BJ (cell line): ENCODE measurements around the gene EPHA1. TPM values are rescaled to one million over a fixed set of nuclear protein-coding genes. Genes with fewer than 3 reads are reported as not detected.

ENCODE experiments used
- CTCF ChIA-PET: fragments of 350-600 bp; formaldehyde crosslinking; extraction: SDS; loops from one replicate; lab custom pipeline; 2021; ENCODE audit warnings: antibody characterized with exemption, inconsistent platforms; lab: Yijun Ruan, JAX
- POLR2A ChIA-PET: fragments of 300-600 bp; sonication (Branson Sonifier 250); formaldehyde crosslinking; extraction: SDS; loops from one replicate; lab custom pipeline; 2021; ENCODE audit warnings: antibody characterized with exemption; lab: Charles Lee
- DNase-seq: peaks from one replicate; pipeline ENCODE4 v3.0.0-alpha.2; 2011; ENCODE audit warnings: low read depth
- H3K27me3 ChIP-seq: 2 replicates; pipeline ENCODE4 v1.6.0; 2011; ENCODE audit warnings: low read length; ENCODE audit not compliant: control insufficient read depth, insufficient read depth
- H3K36me3 ChIP-seq: 2 replicates; pipeline ENCODE4 v1.5.1; 2011; ENCODE audit warnings: low read length; ENCODE audit not compliant: control insufficient read depth, insufficient read depth
- H3K4me3 ChIP-seq: 2 replicates; pipeline ENCODE4 v1.5.1; 2011; ENCODE audit warnings: low read depth, mild to moderate bottlenecking, control low read depth, low read length
- polyA plus RNA-seq: library from polyadenylated mRNA; depleted of rRNA; stranded (reverse); fragments of >200 nt; gene quantifications from 2 replicates; pipeline ENCODE4 v1.2.3, GENCODE V29; 2011
- TF ChIP-seq, protein P1 (sequence below): IDR thresholded peaks from 2 replicates; pipeline ENCODE4 v1.5.1; 2011; ENCODE audit warnings: low read depth, mild to moderate bottlenecking, control low read depth, inconsistent platforms, low read length, moderate library complexity; ENCODE audit not compliant: insufficient read depth

Gene EPHA1
- polyA plus RNA-seq, 1 experiment = 0.05 TPM

DNA sequence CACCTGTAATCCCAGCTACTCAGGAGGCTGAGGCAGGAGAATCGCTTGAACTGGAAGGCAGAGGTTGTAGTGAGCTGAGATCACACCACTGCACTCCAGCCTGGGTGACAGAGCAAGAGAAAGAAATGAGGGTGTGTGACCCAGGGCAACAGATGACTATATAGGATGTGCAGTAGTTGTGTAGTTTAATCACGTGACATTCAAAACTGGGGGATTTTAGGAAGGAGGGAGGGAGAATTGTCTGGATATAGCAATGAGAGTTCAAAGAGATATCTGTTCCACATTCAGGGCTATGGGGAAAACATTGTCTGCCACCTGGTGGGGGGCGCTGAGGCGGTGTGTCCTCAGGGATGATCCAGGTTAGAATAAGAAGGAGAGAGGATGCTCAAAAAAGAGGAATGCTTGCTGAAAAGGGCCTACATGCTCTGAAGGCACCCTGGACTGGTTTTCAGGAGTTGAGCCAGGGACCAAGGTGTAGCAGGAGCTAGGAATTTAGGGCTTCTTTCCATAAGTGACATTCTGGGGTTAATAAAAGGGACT is 35.3 kb downstream of the EPHA1 start:
- Histone ChIP-seq H3K4me3 (no peak overlapping the region), H3K36me3 (no peaks in the 10 kb centered on the region), H3K27me3 (no peaks in the 10 kb centered on the region)
- CTCF ChIA-PET = interaction anchor here (1.1 kb wide), 1 partner anchor 110 kb away, joined by 3 read pairs; the partner anchor contains the start of gene GSTK1
- POLR2A ChIA-PET = no interaction called here
- DNase-seq = no peak
- TF ChIP-seq, protein P1, sequence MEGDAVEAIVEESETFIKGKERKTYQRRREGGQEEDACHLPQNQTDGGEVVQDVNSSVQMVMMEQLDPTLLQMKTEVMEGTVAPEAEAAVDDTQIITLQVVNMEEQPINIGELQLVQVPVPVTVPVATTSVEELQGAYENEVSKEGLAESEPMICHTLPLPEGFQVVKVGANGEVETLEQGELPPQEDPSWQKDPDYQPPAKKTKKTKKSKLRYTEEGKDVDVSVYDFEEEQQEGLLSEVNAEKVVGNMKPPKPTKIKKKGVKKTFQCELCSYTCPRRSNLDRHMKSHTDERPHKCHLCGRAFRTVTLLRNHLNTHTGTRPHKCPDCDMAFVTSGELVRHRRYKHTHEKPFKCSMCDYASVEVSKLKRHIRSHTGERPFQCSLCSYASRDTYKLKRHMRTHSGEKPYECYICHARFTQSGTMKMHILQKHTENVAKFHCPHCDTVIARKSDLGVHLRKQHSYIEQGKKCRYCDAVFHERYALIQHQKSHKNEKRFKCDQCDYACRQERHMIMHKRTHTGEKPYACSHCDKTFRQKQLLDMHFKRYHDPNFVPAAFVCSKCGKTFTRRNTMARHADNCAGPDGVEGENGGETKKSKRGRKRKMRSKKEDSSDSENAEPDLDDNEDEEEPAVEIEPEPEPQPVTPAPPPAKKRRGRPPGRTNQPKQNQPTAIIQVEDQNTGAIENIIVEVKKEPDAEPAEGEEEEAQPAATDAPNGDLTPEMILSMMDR = no peak

DNA sequence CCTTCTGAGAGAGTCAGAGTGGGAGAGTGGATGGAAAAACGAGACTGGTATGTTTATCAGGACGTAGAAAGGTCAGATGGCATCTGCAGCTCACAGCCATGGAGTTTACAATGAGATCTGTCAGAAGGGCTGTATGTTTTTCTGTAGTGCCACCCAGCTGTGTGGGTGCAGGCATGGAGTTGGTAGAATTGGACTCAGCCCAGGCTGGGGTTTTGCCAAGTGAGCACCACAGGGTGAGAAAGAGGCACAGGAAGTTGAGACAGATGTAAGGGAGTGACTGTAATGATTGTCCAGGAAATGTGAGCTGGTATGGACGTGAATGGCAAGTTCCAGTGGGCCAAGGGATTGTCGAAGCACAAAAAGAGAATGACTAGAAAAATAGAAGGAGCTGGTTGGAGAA is 36.6 kb downstream of the EPHA1 start:
- DNase-seq = no peak
- ChIA-PET POLR2A (no interaction called here), CTCF (interaction anchor here (1.1 to 4.6 kb wide), 3 partner anchors 8 to 109 kb away, joined by 3 to 30 read pairs (median 3); partner anchors contain the start of gene GSTK1)
- Histone ChIP-seq H3K4me3 (no peak overlapping the region), H3K27me3 (no peaks in the 10 kb centered on the region; the same call in 1 of the 2 replicates), H3K36me3 (no peaks in the 10 kb centered on the region)
- TF ChIP-seq, protein P1 = no peak

DNA sequence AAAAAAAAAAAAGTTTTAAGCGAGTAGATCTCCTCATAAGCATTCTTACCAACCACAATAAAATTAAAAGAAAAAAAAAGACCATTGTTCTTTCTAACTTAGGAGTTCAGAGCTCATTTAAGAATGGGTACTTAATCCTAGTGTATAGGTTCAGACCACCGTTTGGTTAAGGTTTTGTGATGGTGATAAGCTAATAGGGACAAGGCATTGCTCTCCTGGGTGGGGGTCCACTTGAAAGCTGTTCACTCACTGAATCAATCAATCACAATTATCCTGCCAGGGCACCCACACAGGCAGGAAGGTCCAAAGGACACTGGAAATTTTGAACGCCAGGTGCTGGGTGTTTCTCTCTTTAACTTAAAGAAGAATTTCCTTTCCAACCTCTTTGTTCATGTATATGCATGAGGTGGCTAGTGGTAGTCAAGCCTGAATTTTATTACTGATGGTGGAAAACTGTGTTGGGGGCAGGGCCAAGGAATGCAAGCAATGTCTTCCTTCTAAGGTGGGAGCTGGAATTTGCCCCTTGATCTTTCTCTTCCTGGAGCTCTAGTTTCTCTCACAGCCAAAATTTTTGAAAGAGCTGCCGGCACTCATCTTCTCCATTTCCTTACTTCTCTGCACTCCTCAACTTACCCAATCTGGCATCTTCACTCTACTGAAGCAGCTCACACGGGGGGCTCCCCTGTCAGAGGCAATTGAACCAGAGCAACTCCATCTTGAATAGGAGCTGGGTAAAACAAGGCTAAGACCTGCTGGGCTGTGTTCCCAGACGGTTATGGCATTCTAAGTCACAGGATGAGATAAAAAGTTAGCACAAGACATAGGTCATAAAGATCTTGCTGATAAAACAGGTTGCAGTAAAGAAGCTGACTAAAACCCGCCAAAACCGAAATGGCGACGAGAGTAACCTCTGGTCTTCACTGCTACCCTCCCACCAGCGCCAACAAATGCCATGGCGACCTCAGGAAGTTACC is 38.7 kb downstream of the EPHA1 start:
- ChIA-PET POLR2A (no interaction called here), CTCF (interaction anchor here (0.6 to 4.6 kb wide), 6 partner anchors 8 to 147 kb away, joined by 3 to 30 read pairs (median 4); no protein-coding TSS in a partner anchor)
- DNase-seq = no peak
- no peaks in the 10 kb centered on the region; the same call in 1 of the 2 replicates for H3K27me3 ChIP-seq
- no peak overlapping the region for H3K4me3 ChIP-seq
- H3K36me3 ChIP-seq = no peaks in the 10 kb centered on the region
- TF ChIP-seq, protein P1 = no peak

DNA sequence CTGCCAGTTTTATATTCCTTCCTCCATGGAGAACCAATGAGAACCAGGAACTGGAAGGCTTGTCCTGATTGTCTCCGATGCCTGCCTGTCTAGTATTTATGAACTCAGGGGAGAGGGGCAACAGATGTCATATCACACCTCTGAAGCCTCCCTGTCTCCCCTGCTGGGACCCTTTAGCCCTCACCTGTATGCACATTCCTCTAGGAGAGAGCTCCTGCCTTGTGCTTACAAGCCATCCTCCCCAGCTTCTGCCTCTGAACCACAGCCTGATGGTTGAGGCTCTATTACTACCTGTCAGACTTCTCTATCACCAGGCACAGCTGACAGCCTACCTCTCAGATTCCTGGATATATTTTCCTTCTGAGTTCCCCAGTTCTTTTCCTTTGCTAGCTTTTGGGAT is 40.3 kb downstream of the EPHA1 start:
- POLR2A ChIA-PET = no interaction called here
- DNase-seq = no peak
- Histone ChIP-seq H3K27me3 (peaks cover 9% of the 10 kb centered on the region), H3K4me3 (no peak overlapping the region), H3K36me3 (no peaks in the 10 kb centered on the region)
- CTCF ChIA-PET = interaction anchor here (1.2 to 4.6 kb wide), 3 partner anchors 9 to 128 kb away, joined by 3 to 30 read pairs (median 4); no protein-coding TSS in a partner anchor
- TF ChIP-seq, protein P1 = no peak

DNA sequence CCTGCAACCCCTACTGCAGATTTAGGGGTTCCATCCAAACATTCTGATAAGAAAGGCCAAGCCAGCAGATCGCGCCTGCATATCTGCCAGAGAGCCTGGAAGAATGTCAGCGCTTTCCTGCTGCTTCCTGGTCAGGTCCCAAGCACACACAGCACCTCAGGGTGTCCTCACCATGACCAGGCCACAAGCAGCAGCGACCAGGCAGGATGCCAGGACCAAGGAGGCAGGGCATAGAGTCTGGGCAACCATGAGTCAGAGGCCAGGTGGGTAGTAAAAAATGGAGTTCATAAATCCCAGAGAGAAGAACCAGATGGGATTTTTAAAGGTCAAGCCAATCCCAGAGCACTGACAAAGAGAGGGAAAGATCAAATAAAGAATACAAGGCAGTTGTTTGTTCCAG is 40.7 kb downstream of the EPHA1 start:
- H3K36me3 ChIP-seq = no peaks in the 10 kb centered on the region
- no peak for DNase-seq
- ChIA-PET POLR2A (no interaction called here), CTCF (interaction anchor here (1.9 to 4.6 kb wide), 2 partner anchors 12 to 127 kb away, joined by 4 to 30 read pairs; no protein-coding TSS in a partner anchor)
- peaks cover 14% of the 10 kb centered on the region for H3K27me3 ChIP-seq
- TF ChIP-seq, protein P1 = no peak
- no peak overlapping the region for H3K4me3 ChIP-seq
